SIG-M5 (cell line): ENCODE data around the gene IFRD2.
"Not testable (repeated sequence)": the region's sequence is repeated elsewhere in the genome, so short reads cannot be mapped to it uniquely, and the experiment has no call there.

Source experiments
- DNase-seq: peaks from one replicate; lab custom pipeline; 2025; lab: John Stamatoyannopoulos, UW

Gene IFRD2

DNA sequence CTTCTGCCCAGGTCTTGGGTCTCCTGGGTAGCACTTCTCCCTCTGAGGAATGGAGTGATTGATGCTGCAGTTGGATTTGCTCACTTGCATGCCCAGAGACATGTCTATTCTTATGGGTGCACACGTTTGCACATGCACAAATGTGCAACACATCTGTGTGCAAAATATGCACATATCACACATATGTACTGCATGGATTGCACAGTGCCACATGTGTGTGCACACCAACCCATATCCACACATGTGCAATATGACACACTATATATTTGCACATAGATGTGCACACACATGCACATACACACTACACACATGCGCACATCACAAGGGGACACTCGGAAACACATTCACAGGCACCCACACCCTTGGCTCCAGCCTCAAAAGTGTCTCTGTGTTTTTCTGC lies 24.0 kb downstream of the IFRD2 start:
- DNase-seq, result no peak

DNA sequence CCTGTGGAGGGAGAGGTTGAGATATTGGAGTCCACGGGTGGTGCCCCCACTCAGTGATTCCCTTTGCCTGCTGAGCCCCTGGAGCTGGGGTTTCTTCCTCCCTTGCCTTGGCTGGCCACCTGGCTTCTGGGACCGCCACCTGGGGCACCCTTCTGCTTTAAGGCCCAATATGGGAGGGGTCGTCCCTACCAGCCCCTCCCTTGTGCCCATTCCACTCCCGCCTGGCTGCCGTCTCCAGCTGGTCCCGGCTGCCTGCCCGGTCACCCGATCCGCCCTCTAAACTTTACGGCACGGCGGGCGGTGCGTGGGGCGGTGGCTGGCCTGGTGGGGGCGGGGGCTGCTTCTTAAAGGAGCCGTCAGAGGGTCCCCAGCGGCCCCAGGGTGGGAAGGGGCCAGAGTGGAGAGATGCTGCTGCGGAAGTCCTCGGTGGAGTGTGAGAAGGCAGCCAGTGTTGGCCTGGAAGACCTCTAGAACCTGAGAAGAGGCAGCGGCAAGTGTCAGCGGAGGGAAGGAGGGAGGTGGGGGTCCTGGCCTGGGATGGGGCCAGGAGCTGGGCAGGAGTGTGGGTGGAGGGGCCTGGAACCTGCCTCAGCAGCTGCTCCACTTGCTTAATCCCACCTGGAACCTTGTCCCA lies 24.8 kb downstream of the IFRD2 start:
- no peak for DNase-seq

DNA sequence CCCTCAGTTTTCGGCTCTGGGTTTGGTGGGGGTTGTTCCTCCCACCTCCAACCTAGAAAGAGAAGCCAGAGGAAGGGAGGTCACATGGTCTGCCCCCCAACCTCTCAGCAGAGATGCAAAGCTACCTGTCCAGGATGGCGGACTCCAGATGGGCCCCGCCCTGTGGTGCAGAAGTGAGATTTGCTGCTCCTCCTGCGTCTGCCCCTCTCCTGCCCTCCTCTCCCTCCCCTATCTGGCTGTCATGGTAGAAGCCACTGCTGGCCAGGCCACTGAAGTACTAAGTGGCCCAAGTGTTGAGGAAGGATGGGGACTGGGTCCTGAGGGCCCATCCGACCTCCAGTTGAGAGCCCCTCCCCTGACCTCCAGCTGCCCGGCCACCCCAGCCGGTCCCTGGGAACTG lies 25.4 kb downstream of the IFRD2 start:
- DNase-seq, result no peak

DNA sequence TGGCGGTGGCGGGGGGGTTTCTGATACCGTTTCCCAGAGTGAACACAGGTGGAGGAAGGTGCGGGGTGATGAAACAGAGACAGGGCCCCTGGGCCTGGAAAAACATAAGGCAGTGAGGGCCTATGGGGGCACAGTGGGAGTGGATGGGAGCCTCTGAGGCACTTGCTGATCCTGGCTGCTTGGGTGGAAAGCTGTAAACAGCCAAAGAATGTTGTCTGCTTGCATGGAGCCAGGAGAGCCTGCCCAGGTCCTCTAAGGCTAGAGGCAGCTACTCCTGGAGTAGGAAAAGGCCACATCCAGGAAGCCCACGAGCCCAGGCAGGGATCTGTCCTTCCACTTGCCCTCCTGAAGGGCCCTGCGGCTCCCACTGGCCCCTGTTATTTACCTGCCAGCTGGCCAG lies 26.2 kb downstream of the IFRD2 start:
- DNase-seq, result no peak

DNA sequence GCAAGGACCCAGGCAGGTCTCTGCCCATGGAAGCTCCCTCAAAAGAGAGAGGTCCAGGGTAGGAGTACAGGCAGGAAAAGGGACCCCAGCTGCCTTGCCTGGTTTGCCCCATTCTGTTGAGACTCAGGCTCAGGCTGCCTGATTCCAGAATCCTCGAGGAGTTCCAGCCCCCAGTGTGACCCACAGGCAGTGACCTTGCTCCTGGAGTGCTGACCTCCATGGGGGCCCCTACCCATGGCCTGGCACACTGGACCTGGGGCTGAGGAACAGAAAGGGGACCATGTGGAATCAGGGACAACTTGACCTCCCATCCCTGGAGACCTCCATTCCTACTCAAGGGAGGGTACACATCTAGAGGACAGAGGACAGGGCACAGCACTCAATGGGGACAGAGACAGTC lies 26.7 kb downstream of the IFRD2 start:
- no peak for DNase-seq

DNA sequence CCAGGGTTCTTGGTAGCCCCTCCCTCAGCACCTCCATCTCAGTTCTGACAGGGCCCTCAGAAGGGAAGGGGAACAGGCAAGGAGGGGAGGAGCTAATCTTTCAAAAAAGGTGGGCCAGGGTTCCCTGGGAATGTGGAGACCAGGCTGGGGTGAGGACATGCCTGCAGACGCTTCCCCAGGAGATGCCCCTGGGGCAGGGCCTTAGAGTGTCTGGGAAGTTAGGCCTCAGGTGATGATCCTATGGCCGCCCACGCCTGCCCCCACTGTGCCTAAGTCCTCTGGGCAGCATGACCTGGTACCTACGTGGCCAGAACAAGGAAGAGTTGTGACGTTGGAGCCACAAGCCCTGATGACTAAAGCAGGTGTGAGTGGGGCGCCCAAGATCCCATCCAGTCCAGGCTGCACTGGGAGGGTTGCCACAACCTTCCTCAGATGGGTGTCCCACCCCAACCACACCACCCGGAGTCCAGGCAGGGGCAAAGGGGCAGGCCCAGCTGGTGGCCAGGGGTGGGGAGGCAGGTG lies 27.2 kb downstream of the IFRD2 start:
- DNase-seq, result no peak

DNA sequence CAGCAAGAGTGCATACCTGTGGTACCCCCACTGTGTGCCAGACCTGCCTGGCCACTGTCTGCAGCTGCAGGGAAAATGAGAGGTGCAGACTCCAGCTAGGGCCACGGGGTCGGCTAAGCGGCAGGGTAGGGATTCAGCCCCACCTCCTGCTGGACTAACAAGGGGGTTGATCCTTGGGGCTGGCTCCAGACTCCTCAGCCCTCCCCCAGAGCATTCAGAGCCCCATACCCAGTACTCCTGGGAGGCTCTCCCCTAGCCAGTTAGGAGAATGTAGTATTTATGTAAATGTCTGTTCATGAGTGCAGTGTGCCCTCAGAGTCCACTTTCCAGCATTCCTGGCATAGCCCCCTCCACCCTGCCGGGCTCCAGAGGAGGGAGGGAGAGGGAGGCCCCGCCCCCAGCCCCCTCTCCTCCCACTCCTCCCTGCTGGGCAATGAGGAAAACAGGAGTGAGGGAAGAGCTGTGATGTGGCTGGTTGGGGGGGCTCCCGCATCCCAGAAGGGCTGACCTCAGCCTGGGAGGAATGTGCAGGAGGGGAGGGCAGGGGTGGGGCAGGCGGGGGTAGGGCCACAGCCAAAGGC lies 27.8 kb downstream of the IFRD2 start:
- no peak for DNase-seq

DNA sequence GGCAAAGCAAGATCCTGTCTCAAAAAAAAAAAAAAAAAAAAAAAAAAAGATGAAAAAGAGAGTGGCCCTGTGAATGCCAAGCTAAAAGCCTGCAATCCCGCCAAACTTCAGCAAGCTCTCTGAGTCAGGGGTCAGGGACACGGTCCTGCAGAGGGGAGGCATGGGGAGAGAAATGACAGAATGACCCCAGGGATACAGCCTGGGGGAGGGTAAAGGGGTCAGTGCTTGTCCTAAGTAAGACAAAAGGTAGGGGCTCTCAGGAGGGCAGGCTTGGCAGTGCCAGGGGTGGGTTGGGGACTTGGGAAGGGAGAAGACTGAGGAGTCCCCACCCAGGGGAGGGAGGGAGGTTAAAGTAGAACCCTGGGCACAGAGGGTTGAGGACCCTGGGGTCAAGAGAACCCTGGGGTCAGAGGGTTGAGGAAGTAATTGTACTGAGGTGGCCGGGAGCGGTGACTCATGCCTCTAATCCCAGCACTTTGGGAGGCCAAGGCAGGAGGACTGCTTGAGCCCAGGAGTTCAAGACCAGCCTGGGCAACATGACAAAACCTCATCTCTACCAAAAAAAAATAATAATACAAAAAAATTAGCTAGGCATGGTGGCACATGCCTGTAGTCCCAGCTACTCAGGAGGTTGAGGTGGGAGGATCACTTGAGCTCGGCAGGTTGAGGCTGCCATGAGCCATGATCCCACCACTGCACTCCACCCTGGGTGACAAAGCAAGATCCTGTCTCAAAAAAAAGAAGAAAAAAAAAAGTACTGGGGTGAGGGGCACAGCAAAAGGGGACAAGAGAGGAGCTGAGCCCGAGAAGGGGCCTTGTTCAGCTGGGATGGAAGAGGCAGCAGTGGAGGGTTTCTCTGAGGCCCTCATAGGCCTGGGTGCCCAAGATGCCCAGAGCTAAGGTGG lies 28.5 kb downstream of the IFRD2 start:
- DNase-seq, result no peak

DNA sequence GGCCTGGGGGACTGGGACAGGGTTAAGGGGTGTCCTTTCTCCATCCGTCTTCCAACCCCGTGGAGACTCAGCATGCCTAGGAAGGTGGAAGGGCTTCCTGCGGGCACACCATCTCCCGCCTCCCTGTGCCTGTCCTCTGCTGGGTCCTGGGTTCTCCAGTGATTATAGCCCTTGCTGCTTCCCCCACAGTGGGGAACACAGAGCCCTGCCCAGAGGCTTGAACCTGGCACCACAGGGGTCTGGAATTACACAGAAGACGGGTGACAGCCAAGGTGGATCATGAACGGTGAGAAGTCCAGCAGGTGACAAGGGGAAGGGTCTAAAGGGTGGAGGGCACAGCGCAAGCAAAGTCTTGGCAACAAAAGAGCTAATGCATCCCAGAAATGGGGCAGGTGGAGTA lies 29.5 kb downstream of the IFRD2 start:
- no peak for DNase-seq

DNA sequence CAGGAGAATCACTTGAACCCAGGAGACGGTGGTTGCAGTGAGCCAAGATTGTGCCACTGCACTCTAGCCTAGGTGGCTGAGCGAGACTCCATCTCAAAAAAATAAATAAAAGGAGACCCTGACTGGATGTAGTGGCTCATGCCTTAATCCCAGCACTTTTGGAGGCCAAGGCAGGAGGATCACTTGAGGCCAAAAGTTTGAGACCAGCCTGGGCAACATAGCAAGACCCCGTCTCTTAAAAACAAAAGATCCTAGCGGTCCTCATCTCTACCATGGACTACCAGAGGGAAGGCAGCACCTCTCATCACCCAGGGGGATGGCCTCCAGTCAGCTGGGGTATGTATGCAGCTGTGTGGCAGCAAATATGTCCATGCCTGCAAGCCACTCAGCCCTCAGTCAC lies 30.0 kb downstream of the IFRD2 start:
- not testable (repeated sequence) for DNase-seq

DNA sequence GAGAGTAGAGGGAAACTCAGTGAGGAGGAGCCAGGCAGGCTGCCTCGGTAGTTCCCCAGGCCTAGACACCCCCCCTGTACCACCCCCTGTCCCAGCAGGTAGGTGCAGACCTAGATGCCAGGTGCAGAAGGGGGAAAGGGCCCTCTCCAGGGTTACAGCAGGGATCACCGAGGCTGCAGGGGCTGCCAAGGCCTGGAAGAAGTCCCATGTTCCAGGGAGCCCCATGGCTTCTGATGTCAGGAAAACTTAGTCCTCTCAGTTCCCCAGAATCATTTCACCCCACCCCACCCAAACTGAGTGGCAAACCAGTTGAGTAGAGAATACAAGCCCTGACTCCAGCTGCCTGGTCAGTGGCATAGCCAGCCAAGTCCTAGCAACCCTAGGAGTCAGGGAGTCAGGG lies 30.7 kb downstream of the IFRD2 start:
- DNase-seq, result no peak

DNA sequence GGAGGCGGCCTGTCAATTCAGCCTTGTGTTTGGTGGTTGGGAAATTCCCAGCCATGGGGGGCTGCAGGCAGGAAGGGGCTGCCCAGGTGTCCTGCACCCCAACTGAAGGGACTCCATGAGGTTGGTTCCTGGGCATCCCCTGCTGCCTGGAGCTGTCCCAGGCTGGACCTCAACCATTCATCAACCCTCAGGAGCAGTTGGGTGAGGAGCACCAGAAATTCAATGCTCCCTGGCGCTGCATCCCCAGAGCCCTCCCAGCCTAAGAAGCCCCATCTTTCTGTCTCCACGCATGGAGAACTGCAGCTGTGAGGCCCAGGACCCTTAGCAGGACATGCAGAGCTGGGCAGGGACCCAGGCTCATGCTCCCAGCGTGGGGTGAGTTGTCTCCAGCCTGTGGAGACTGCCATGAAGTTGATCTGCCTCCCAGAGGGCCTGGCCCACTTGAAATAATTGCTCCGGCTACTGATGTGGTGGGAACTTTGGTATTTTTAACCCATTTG lies 31.2 kb downstream of the IFRD2 start:
- DNase-seq, result no peak

DNA sequence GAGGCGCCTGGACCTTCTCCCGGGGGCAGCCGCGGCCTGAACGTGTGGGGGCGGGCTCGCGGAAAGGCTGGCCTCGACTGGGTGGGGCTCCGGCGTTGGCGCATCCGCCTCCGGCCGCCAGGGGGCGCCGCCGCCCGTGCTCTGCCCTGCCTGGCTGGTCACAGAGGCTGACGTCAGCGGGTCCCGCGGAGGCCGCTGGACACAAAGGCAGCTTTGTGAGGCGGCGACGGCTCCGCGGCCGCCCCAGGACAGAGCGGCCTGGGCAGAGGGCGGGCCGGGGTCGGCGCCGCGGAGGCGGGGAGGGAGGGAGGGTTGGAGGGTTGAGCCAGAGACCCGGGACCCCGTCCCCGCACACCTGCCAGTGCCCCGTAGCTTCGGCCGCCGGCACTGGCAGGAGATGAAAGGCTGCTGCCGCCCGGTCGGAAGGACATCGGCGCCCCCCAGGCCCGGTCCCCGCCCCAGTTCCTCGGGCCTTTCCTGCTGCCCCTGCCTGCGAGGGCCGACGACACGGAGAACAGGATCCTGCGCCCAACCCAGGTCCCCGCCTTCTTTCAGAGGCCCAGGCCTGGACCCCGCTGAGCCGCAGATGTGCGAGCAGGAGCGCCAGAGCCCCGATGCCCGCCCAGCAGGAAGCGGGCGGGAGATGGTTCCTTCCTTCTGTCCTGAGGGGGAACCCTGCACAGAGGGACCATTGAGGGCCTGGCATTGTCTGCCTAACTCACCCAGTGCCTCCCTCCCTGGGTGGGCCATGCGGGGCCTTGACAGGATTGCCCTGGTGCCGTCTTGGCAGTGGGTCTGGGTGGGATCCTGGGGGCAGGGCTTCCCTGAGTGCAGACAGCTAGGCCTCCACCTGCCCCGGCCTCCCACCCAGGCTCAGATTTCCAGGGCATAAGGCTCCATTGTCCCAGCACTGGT lies 31.9 kb downstream of the IFRD2 start:
- peak; percentile 13 for DNase-seq

DNA sequence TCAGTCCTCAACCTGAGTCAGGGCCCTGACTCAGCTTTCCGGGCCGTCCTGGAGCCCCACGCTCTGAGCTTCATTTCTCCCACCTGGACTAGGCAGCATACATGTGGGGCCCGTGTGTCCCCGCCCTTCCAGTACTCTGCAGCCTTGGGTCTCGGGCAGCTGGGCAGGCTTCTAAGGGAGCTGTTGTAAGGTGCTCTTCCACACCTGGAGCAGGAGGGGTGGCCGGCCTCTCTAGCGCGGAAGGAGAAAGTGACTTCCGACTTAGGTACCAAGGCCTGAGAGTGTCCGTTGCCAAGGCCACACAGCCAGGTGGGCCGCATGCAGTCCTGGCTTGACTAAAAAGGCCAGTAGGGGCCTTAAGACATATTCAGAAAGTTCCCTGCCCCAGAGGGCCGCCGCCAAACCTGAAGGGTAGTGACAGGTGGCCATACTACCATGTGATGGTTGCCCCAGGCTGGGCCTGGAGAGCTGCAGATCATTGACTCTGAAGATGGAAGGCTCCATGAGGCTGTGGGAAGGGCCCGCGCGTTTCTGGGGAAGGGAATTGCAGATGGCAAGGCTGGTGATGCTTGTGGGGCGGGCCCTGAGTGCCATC lies 32.7 kb downstream of the IFRD2 start:
- no peak for DNase-seq

DNA sequence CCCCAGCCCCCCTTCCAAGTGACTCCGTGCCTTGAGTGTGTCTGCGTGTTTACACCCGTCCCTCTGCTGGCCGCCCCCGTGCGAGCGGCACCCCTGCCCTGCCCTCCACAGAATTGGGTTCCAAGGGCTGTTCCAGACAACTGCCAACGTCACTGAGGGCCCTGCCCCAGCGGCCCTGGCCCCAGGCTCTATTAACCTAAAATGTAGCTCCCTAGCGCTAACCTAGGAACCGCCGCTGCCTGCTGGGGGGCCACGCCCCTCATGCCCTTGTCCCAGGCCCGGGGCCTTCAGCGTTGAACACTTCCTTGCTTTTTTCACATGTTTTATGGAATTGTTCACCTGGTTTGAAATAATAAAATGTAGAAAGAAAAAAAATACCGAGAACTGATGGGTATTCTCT lies 33.2 kb downstream of the IFRD2 start:
- DNase-seq, result no peak

DNA sequence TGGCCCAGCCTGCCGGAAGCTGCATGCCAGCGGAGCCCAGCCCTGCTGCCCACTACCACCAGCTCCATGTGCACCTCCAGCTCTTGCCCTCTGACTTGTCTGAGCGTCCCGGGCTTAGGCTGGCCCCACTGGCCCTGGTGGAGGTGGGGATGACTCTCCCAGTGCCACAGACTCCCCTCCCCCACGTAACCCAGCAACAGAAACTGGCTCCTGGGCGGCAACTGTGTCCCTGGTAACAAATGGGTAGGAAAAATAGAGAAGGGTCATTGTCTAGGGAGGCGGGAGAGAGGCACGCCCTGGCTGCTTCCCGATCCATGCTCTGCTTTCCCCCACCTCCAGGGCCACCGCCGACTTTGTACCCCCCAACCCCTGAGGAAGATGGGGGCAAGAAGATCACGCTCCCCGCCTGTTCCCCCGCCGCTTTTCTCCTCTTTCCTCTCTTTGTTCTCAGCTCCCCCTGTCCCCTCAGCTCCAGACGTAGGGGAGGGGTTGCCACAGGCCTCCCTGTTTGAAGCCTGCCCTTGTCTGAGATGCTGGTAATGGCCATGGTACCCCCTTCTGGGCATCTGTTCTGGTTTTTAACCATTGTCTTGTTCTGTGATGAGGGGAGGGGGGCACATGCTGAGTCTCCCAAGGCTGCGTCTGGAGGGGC lies 34.1 kb downstream of the IFRD2 start:
- DNase-seq, result no peak

DNA sequence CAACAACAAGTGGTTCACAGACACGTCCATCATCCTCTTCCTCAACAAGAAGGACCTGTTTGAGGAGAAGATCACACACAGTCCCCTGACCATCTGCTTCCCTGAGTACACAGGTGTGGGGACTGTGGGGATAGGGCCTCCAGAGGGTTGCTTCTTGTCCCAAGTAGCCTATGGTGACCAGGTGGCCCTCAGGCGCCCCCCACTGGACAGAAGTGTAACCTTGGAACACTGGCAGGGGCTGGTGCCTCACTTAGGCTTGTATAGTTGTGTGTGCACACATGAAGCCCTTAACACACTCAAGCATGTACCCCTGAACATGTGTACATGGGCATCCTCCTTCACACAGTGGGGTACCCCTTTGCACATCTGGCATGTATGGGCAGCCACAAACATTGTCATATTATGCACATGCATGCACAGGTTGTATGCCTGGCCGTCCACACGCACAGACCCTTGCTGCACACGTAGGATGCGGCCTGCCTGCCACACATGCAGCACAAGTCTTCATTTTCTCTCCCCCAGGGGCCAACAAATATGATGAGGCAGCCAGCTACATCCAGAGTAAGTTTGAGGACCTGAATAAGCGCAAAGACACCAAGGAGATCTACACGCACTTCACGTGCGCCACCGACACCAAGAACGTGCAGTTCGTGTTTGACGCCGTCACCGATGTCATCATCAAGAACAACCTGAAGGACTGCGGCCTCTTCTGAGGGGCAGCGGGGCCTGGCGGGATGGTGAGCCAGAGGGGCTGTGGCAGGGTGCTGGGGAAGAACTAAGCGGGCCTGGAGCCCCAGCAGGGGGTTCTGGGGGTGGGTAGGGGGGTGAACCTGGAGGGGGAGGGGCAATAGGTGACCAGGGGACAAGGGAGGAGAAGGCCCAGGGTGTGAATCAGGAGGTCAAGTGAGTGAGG lies 35.0 kb downstream of the IFRD2 start:
- no peak for DNase-seq

DNA sequence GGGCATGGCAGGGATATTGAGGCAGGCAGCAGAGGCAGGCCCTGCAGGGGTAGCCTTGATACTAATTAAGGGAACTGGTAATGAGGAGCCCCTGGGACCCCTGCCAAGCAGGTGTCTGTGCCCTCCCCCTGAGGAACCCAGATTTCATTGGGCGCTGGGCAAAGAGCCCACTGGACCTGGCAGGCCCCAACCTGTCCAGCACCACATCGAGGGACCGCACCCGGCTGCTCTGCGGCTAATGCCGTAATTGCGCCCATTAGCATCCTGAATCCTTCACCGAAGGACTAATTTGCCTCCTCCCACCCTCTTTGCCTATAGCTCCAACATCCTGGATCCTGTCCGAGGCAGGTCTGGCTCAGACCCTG lies 37.0 kb downstream of the IFRD2 start:
- no peak for DNase-seq

DNA sequence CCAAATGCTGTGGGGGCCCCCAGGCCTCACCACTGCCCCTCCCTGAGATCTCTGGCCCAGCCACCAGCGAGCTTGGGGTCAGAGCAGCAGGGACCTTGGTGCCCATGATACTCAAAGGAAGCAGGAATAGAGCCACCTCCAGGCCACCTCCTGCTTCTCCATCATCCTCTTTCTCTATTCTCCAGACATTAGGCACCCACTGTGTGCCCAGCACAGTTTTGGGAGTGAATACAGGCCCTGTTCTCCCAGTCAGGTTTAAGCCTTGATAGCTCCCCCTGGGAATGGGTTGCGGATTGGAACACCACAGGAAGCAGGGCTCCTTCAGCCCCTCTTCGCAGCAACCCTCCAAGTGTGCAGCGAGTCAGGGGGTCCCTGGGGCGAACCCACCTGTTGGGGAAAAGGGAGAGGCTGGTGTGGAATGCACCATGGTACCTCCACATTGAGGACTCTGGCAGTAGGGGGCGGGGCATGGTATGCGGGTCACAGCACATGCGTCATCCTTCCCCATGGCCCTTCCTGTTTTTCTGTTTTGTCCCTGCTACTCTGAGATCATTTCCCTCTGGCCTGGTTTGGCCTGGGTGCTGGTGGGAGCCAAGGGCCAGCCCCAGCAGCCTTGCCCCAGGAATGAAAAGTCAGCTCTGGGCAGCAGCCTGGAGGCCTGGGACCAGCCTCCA lies 37.5 kb downstream of the IFRD2 start:
- no peak for DNase-seq
